ENCODE data around the gene CLK3. TPM values are rescaled to one million over a fixed set of nuclear protein-coding genes. Genes with fewer than 3 reads are reported as not detected.

CLK3 gene
- total and polyA plus RNA-seq, 10 of the 15 experiments (the other 5 are each of a cell fraction or from before 2014, with no cell fraction given) = 3.3 to 169 (median 66.2) TPM

GRCh38 chr15:74620636-74621545, 5.3 kb downstream of the CLK3 start (continued):
- TF ChIP-seq CHD4 (IDR thresholded peaks at IDR 0.05) (no peak), BMI1 (IDR thresholded peaks at IDR 0.05; ENCODE audit: borderline replicate concordance) (no peak), NFXL1 (IDR thresholded peaks at IDR 0.05; ENCODE audit: borderline replicate concordance) (no peak), GATAD2B (conservative IDR thresholded peaks at IDR 0.05; ENCODE audit: low read depth) (no peak), IRF4 (IDR thresholded peaks at IDR 0.05; ENCODE audit: low read depth, low read length) (0 out of 2 replicates have a peak, but pooled peaks have one; percentile 9), ATF7 (IDR thresholded peaks at IDR 0.05; ENCODE audit: low read depth) (no peak), ZNF687 (IDR thresholded peaks at IDR 0.05) (no peak), NFYA (IDR thresholded peaks at IDR 0.05; ENCODE audit: borderline replicate concordance, low read depth, low read length) (no peak), RELA (IDR thresholded peaks at IDR 0.05; ENCODE audit: borderline replicate concordance, partially characterized antibody) (no peak), ESRRA (IDR thresholded peaks at IDR 0.05; ENCODE audit: low read length) (no peak), NR2C2 (IDR thresholded peaks at IDR 0.05; ENCODE audit: borderline replicate concordance, control insufficient read depth, insufficient read length, low read depth) (no peak), ELK1 (IDR thresholded peaks at IDR 0.05; ENCODE audit: low read depth, low read length) (no peak), ZZZ3 (IDR thresholded peaks at IDR 0.05; ENCODE audit: control insufficient read depth, insufficient read length, low read depth) (no peak), HDAC2 (IDR thresholded peaks at IDR 0.05) (no peak), SUZ12 (IDR thresholded peaks at IDR 0.05; ENCODE audit: unreplicated experiment) (no peak), CTCF (IDR thresholded peaks at IDR 0.05 in 2 of 3, conservative IDR thresholded peaks at IDR 0.05 in 1 of 3; ENCODE audit: control insufficient read depth in 2 of 3, extremely low read depth in 1 of 3, insufficient read depth in 1 of 3, low read depth in 3 of 3, low read length in 3 of 3) (peak; percentile 99 to 100 (median 99); a peak in 5 of 6 replicates), FOS (IDR thresholded peaks at IDR 0.05; ENCODE audit: borderline replicate concordance, extremely low read depth, insufficient read length) (no peak), RAD51 (IDR thresholded peaks at IDR 0.05) (no peak), PKNOX1 (IDR thresholded peaks at IDR 0.05) (no peak), RBBP5 (conservative IDR thresholded peaks at IDR 0.05) (no peak)
